ENCODE data around the gene ZFP92. TPM values are rescaled to one million over a fixed set of nuclear protein-coding genes. Genes with fewer than 3 reads are reported as not detected.
"Not testable (repeated sequence)": the region's sequence is repeated elsewhere in the genome, so short reads cannot be mapped to it uniquely, and the experiment has no call there.

ZFP92 gene
- total and polyA plus RNA-seq, 2 donors (not counting 3 experiments of a cell fraction or from before 2014, with no cell fraction given) = 0.36 to 1.2 TPM

- Histone ChIP-seq H3K9me3 (replicated peaks; ENCODE audit: control insufficient read depth, insufficient read depth, low read length) (no peaks in the 10 kb centered on the region), H3K4me2 (ENCODE audit: insufficient read depth, low read length) (no peak overlapping the region), H3K36me3 (ENCODE audit: control insufficient read depth in 2 of 2, extremely low read depth in 1 of 2, insufficient read depth in 2 of 2, low read length in 2 of 2) (no peaks in the 10 kb centered on the region), H3K9ac (replicated peaks; ENCODE audit: extremely low read depth, insufficient read depth, low read length) (no peak overlapping the region), H3K9me1 (replicated peaks; ENCODE audit: control insufficient read depth, extremely low read depth, insufficient read depth, low read length) (no peaks in the 10 kb centered on the region), H3K27me3 (ENCODE audit: control insufficient read depth in 2 of 2, insufficient read depth in 2 of 2, low read length in 2 of 2) (no peaks in the 10 kb centered on the region), H3K79me2 (ENCODE audit: control insufficient read depth, insufficient read depth, low read length) (no peaks in the 10 kb centered on the region), H2AFZ (ENCODE audit: low read depth, low read length) (no peak overlapping the region), H3K27ac (ENCODE audit: insufficient read depth, low read depth, low read length) (no peak overlapping the region), H4K20me1 (replicated peaks; ENCODE audit: control insufficient read depth, extremely low read depth, insufficient read depth, low read length) (no peaks in the 10 kb centered on the region), H3K4me3 (replicated peaks in 1 of 3; ENCODE audit: insufficient read depth in 1 of 3, low read depth in 1 of 3, low read length in 3 of 3) (no peak overlapping the region), H3K4me1 (ENCODE audit: control insufficient read depth, extremely low read depth, insufficient read depth, low read length) (no peaks in the 10 kb centered on the region)
- no TSS peak for BruUV-seq (replicated peaks)
- CTCF ChIA-PET = no interaction called here
- DNase-seq (ENCODE audit: low read depth, low spot score) (no peak), FAIRE-seq (no peak)
- no peak for TF ChIP-seq POLR2A (IDR thresholded peaks at IDR 0.05; ENCODE audit: low read depth, low read length)
- TF ChIP-seq CTCF (IDR thresholded peaks at IDR 0.05; ENCODE audit: extremely low read depth in 1 of 2, insufficient read depth in 1 of 2, low read depth in 1 of 2, low read length in 2 of 2) = no peak
- TF ChIP-seq FOS (IDR thresholded peaks at IDR 0.05; ENCODE audit: borderline replicate concordance, insufficient read depth, low read length) = no peak
- no peak for TF ChIP-seq GATA2 (IDR thresholded peaks at IDR 0.05; ENCODE audit: insufficient read depth, insufficient read length, low read depth, low read length)
- TF ChIP-seq POLR2AphosphoS5 (IDR thresholded peaks at IDR 0.05; ENCODE audit: insufficient read depth, low read depth, low read length) = no peak
- TF ChIP-seq MYC (IDR thresholded peaks at IDR 0.05; ENCODE audit: low read depth, low read length) = no peak
- TF ChIP-seq EZH2 (IDR thresholded peaks at IDR 0.05; ENCODE audit: borderline replicate concordance, low read depth, low read length, severe bottlenecking) = no peak
- TF ChIP-seq MAX (IDR thresholded peaks at IDR 0.05; ENCODE audit: insufficient read depth, insufficient read length) = no peak
- no peak for TF ChIP-seq JUN (IDR thresholded peaks at IDR 0.05; ENCODE audit: borderline replicate concordance, insufficient read depth, insufficient read length, low read depth)
- dilution Hi-C loops (cut with MboI; ENCODE audit: extremely low pct_ligation_motif_present, low sequenced_read_pairs) (no loop called here), intact Hi-C loops (cut with micrococcal nuclease) (no loop called here)
- POLR2A ChIA-PET = no interaction called here
Observed at GRCh38 chrX:153388722-153389459, 22.4 kb upstream of the ZFP92 start.

GRCh38 chrX:153389460-153389768 is 21.9 kb upstream of the ZFP92 start:
- H3K27me3 ChIP-seq (ENCODE audit: control insufficient read depth in 2 of 2, insufficient read depth in 2 of 2, low read length in 2 of 2); H2AFZ ChIP-seq (ENCODE audit: low read depth, low read length); CTCF ChIA-PET; H3K9ac ChIP-seq (replicated peaks; ENCODE audit: extremely low read depth, insufficient read depth, low read length); BruUV-seq (replicated peaks); DNase-seq (ENCODE audit: low read depth, low spot score); H4K20me1 ChIP-seq (replicated peaks; ENCODE audit: control insufficient read depth, extremely low read depth, insufficient read depth, low read length); dilution Hi-C loops (cut with MboI; ENCODE audit: extremely low pct_ligation_motif_present, low sequenced_read_pairs); H3K4me2 ChIP-seq (ENCODE audit: insufficient read depth, low read length); intact Hi-C loops (cut with micrococcal nuclease); H3K27ac ChIP-seq (ENCODE audit: insufficient read depth, low read depth, low read length); H3K79me2 ChIP-seq (ENCODE audit: control insufficient read depth, insufficient read depth, low read length); H3K4me3 ChIP-seq (replicated peaks in 1 of 3; ENCODE audit: insufficient read depth in 1 of 3, low read depth in 1 of 3, low read length in 3 of 3); H3K36me3 ChIP-seq (ENCODE audit: control insufficient read depth in 2 of 2, extremely low read depth in 1 of 2, insufficient read depth in 2 of 2, low read length in 2 of 2); H3K4me1 ChIP-seq (ENCODE audit: control insufficient read depth, extremely low read depth, insufficient read depth, low read length); H3K9me1 ChIP-seq (replicated peaks; ENCODE audit: control insufficient read depth, extremely low read depth, insufficient read depth, low read length); H3K9me3 ChIP-seq (replicated peaks; ENCODE audit: control insufficient read depth, insufficient read depth, low read length); FAIRE-seq; POLR2A ChIA-PET: not testable (repeated sequence)

All from endothelial cell of umbilical vein (primary cell).